A549 (cell line): ENCODE data around the gene LGALS3BP.
"Not testable (repeated sequence)": the region's sequence is repeated elsewhere in the genome, so short reads cannot be mapped to it uniquely, and the experiment has no call there.

ENCODE experiments used
- CEBPB ChIP-seq, 2 experiments: fragments of >200 bp in 1 of 2; sonication (Bioruptor Twin) in 1 of 2; formaldehyde crosslinking in 1 of 2; IDR thresholded peaks; 2 replicates each; pipeline ENCODE4 v1.6.1; 2012 to 2016
- CTCF ChIP-seq: fragments of >200 bp; sonication (Bioruptor Twin); formaldehyde crosslinking; IDR thresholded peaks from 3 replicates; pipeline ENCODE4 v1.5.1; 2016
- MAX ChIP-seq: IDR thresholded peaks from 2 replicates; pipeline ENCODE4 v1.6.1; 2012
- POLR2A ChIP-seq: IDR thresholded peaks from 2 replicates; pipeline ENCODE4 v1.6.1; 2012; ENCODE audit warnings: mild to moderate bottlenecking, low read length
- RNF2 ChIP-seq: fragments of 200-600 bp; sonication (generic); IDR thresholded peaks from 2 replicates; pipeline ENCODE4 v1.6.1; 2016; ENCODE audit warnings: low read depth, mild to moderate bottlenecking, antibody characterized with exemption, moderate library complexity, borderline replicate concordance

- TF ChIP-seq CTCF; RNF2; MAX; CEBPB (IDR thresholded peaks at IDR 0.05); POLR2A: not testable (repeated sequence)
These were observed 42.2 kb upstream of the LGALS3BP start for GRCh38 chr17:79021929-79022328.
